Hepatocyte (in vitro differentiated cells): ENCODE measurements around the gene FHOD3.

ENCODE experiments used
- EZH2 ChIP-seq: fragments of 200-600 bp; sonication (generic); IDR thresholded peaks from 2 replicates; pipeline ENCODE4 v1.6.1; 2016; ENCODE audit warnings: antibody characterized with exemption, mild to moderate bottlenecking, borderline replicate concordance
- TF ChIP-seq, protein P1 (sequence below): fragments of 200-600 bp; sonication (generic); IDR thresholded peaks from 2 replicates; pipeline ENCODE4 v1.5.1; 2016; ENCODE audit warnings: antibody characterized with exemption, mild to moderate bottlenecking; ENCODE audit not compliant: poor library complexity

DNA sequence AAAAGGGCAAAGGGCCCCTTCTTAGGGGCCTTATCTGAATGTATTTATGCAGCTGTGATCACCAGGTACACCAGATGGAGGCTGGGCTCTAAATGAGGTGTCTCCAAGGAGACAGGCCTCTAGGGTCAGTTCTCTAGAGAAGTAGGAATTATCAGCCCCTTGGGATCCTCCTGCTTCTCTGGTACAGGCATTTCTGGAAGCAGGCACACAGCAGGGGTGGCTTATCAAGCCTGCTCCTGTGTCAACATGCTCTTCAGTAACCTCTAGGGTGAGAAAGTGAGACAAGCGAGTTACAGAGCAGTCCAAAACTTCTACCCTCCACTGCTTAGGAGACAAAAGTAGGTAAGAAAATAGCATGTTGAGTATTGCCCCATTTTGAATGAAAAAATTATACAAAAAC, 517.5 kb downstream of the FHOD3 start:
- TF ChIP-seq, protein P1, sequence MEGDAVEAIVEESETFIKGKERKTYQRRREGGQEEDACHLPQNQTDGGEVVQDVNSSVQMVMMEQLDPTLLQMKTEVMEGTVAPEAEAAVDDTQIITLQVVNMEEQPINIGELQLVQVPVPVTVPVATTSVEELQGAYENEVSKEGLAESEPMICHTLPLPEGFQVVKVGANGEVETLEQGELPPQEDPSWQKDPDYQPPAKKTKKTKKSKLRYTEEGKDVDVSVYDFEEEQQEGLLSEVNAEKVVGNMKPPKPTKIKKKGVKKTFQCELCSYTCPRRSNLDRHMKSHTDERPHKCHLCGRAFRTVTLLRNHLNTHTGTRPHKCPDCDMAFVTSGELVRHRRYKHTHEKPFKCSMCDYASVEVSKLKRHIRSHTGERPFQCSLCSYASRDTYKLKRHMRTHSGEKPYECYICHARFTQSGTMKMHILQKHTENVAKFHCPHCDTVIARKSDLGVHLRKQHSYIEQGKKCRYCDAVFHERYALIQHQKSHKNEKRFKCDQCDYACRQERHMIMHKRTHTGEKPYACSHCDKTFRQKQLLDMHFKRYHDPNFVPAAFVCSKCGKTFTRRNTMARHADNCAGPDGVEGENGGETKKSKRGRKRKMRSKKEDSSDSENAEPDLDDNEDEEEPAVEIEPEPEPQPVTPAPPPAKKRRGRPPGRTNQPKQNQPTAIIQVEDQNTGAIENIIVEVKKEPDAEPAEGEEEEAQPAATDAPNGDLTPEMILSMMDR: no peak
- no peak for TF ChIP-seq EZH2
